GM12878 (cell line): ENCODE data around the gene TEX12. TPM values are rescaled to one million over a fixed set of nuclear protein-coding genes. Genes with fewer than 3 reads are reported as not detected.

Source experiments
- ATAC-seq: fragments of 200-7000 bp; cut with Tn5 transposase; 3 replicates; pipeline ENCODE4 v1.9.1; 2020; ENCODE audit warnings: mild to moderate bottlenecking, moderate library complexity
- BruUV-seq: library from RNA; stranded (reverse); fragments of 400-500 nt; replicated peaks from 2 replicates; lab custom pipeline; 2021; lab: Mats Ljungman, UMichigan
- CTCF ChIA-PET: fragments of 300-600 bp; sonication (Branson Sonifier 250); formaldehyde crosslinking; extraction: SDS; loops from one replicate; lab custom pipeline; 2021; ENCODE audit warnings: inconsistent platforms; lab: Yijun Ruan, JAX
- POLR2A ChIA-PET: fragments of 350-600 bp; formaldehyde crosslinking; extraction: SDS; loops from one replicate; lab custom pipeline; 2021; ENCODE audit warnings: inconsistent platforms; lab: Charles Lee
- RAD21 ChIA-PET: fragments of 300-600 bp; sonication (Branson Sonifier 250); formaldehyde crosslinking; loops from one replicate; lab custom pipeline; 2023; ENCODE audit warnings: antibody characterized with exemption; ENCODE audit not compliant: unreplicated experiment; lab: Charles Lee
- SMC1A ChIA-PET: fragments of 300-600 bp; sonication (Branson Sonifier 250); formaldehyde crosslinking; loops from one replicate; lab custom pipeline; 2023; ENCODE audit not compliant: unreplicated experiment, uncharacterized antibody; lab: Charles Lee
- DNase-seq: peaks from one replicate; pipeline ENCODE4 v3.0.0-alpha.2; 2011; ENCODE audit warnings: low read depth, low spot score
- FAIRE-seq: peaks from 3 replicates; lab custom pipeline; 2011; peaks lifted over from hg19 to GRCh38; lab: Jason Lieb, UNC
- H2AFZ ChIP-seq: 2 replicates; pipeline ENCODE4 v1.6.0; 2011; ENCODE audit warnings: low read depth, low read length, control low read depth; ENCODE audit not compliant: control insufficient read depth
- H3K27ac ChIP-seq: 2 replicates; pipeline ENCODE4 v1.5.1; 2011; ENCODE audit warnings: control low read depth; ENCODE audit not compliant: control insufficient read depth, insufficient read depth
- H3K27me3 ChIP-seq, 2 experiments: replicated peaks in 1 of 2; 2 replicates each; pipeline versions ENCODE4 v1.6.0 to v1.6.1; 2011; ENCODE audit warnings: low read length in 1 of 2; ENCODE audit not compliant: control insufficient read depth in 2 of 2, insufficient read depth in 2 of 2
- H3K36me3 ChIP-seq, 2 experiments: 2 replicates each; pipeline ENCODE4 v1.5.1; 2011; ENCODE audit warnings: low read length in 1 of 2; ENCODE audit not compliant: control insufficient read depth in 2 of 2, insufficient read depth in 2 of 2
- H3K4me1 ChIP-seq: 2 replicates; pipeline ENCODE4 v1.6.1; 2011; ENCODE audit warnings: mild to moderate bottlenecking, low read length, moderate library complexity, mixed read lengths; ENCODE audit not compliant: control insufficient read depth, insufficient read depth
- H3K4me2 ChIP-seq: 2 replicates; pipeline ENCODE4 v1.6.0; 2011; ENCODE audit warnings: control low read depth; ENCODE audit not compliant: control insufficient read depth, insufficient read depth
- H3K4me3 ChIP-seq: fragments of 200-600 bp; sonication (generic); 2 replicates; pipeline ENCODE4 v1.5.1; 2016
- H3K79me2 ChIP-seq: 2 replicates; pipeline ENCODE4 v1.6.0; 2011; ENCODE audit warnings: low read length; ENCODE audit not compliant: control insufficient read depth, insufficient read depth
- H3K9ac ChIP-seq: 2 replicates; pipeline ENCODE4 v1.8.0; 2011; ENCODE audit warnings: low read length, control low read depth, mixed read lengths; ENCODE audit not compliant: control insufficient read depth, insufficient read depth
- H3K9me3 ChIP-seq: replicated peaks from 3 replicates; pipeline ENCODE4 v1.5.1; 2011; ENCODE audit warnings: mild to moderate bottlenecking, low read length; ENCODE audit not compliant: control insufficient read depth, insufficient read depth
- H4K20me1 ChIP-seq: 2 replicates; pipeline ENCODE4 v1.6.0; 2011; ENCODE audit not compliant: control insufficient read depth, insufficient read depth
- BCL11A ChIP-seq: IDR thresholded peaks from 2 replicates; pipeline ENCODE4 v1.6.1; 2011; ENCODE audit warnings: low read depth, low read length
- BMI1 ChIP-seq: fragments of 450-650 bp; IDR thresholded peaks from 2 replicates; pipeline ENCODE4 v1.6.1; 2016; ENCODE audit warnings: mild to moderate bottlenecking, moderate library complexity, borderline replicate concordance
- CBX5 ChIP-seq: sonication (generic); IDR thresholded peaks from 2 replicates; pipeline ENCODE4 v1.6.1; 2016; ENCODE audit warnings: low read depth, moderate library complexity, mild to moderate bottlenecking, inconsistent platforms
- MXI1 ChIP-seq: fragments of 150-350 bp; IDR thresholded peaks from 2 replicates; pipeline ENCODE4 v1.6.1; 2011; ENCODE audit warnings: low read depth, mild to moderate bottlenecking, inconsistent platforms, low read length, improper control_type of control experiment
- PAX8 ChIP-seq: fragments of 450-650 bp; IDR thresholded peaks from 2 replicates; pipeline ENCODE4 v1.6.1; 2017; ENCODE audit warnings: mild to moderate bottlenecking, moderate library complexity
- SPI1 ChIP-seq: IDR thresholded peaks from 2 replicates; pipeline ENCODE4 v1.6.1; 2011; ENCODE audit warnings: low read depth, mild to moderate bottlenecking, low read length, moderate library complexity, borderline replicate concordance; ENCODE audit not compliant: insufficient read depth
- TBL1XR1 ChIP-seq: IDR thresholded peaks from 2 replicates; pipeline ENCODE4 v1.6.1; 2012; ENCODE audit warnings: low read depth, low read length, improper control_type of control experiment
- WGBS: methylation state at CpG from one replicate; pipeline ENCODE4 v1.1.6; 2016; ENCODE audit warnings: low lambda C conversion rate; ENCODE audit not compliant: insufficient replicate concordance, insufficient coverage; ENCODE audit errors: missing lambda C conversion rate; 5-methylcytosine and 5-hydroxymethylcytosine counted together
- in situ Hi-C: fragments of 300-500 bp; cut with MboI; formaldehyde crosslinking; loops from 9 replicates; pipeline ENCODE4 v1.14.3; 2018; ENCODE audit warnings: mixed read lengths
- intact Hi-C: fragments of 100-400 bp; cut with micrococcal nuclease; formaldehyde crosslinking; loops from one replicate; pipeline ENCODE4 v1.14.2; 2022; ENCODE audit not compliant: unreplicated experiment
- polyA plus RNA-seq, 11 experiments: library from polyadenylated mRNA; depleted of rRNA in 4 of 11; unstranded in 6 of 11; stranded (reverse) in 5 of 11; fragments of >200 nt; fragmentation: Nextera tagmentation in 4 of 11; fragmentation: Illumina TruSeq in 1 of 11; extraction: Ambion mirVana in 4 of 11; extraction: Trizol in 1 of 11; gene quantifications; 1 replicate in 1 of 11; 2 replicates in 10 of 11; pipeline versions ENCODE4 v1.2.1 to v1.2.3, GENCODE V29; 2011 to 2016; ENCODE audit warnings: inconsistent platforms in 2 of 11, missing spikeins in 2 of 11, low read depth in 1 of 11
- total RNA-seq, 4 experiments: library from RNA; depleted of rRNA in 3 of 4; stranded (reverse); fragments of >200 nt in 3 of 4; fragmentation: Illumina TruSeq in 1 of 4; extraction: Trizol in 1 of 4; gene quantifications; 2 replicates each; pipeline versions ENCODE4 v1.2.1 to v1.2.3, GENCODE V29; 2013 to 2021
- TF ChIP-seq, protein P1 (sequence below): IDR thresholded peaks from 2 replicates; pipeline ENCODE4 v1.6.1; 2011; ENCODE audit warnings: low read depth, mild to moderate bottlenecking, low read length, moderate library complexity, borderline replicate concordance; ENCODE audit errors: extremely low read depth
- TF ChIP-seq, protein P2 (sequence below): IDR thresholded peaks from 2 replicates; pipeline ENCODE4 v1.6.1; 2012; ENCODE audit warnings: low read length, inconsistent platforms

Gene TEX12
- total and polyA plus RNA-seq, 10 of the 15 experiments (the other 5 are each of a cell fraction or from before 2014, with no cell fraction given): 0.11 to 1.3 (median 0.40) TPM; not detected in 2

DNA sequence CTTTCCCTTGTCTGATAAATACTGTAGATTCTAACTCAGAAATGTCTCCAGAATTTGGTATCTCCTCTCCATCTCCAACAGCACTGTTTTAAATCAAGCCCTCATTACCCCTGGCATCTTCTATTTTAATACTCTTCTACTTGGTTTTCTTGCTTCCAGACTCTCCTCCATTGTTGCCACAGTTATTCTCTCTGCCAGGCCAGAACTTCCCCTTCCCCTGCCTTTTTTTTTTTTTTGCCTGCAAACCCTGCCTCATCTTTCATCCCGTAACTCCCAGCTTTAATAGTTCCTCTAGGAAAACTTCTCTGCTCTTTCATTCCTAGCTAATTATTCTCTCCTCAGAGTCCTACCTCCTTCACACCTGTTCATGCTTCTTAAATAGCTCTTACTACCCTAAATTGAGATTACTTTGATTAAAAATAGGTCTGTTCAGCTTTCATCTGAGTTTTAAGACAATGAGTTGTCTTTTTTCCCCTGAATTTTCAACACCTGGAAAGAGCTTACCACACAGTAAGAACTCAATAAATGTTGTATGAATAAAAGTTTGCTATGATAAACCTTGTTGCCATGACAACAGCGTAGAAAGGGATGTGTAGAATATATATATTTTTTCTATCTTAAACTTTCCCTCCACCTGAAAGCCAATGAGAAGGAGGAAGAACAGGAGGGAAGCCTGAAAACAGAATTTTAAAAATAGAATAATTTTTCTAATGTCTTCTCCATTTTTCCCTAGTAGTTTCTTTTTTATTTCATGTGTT, 6.9 kb upstream of the TEX12 start:
- ChIA-PET POLR2A (no interaction called here), SMC1A (interaction anchor here (1.7 kb wide), 1 partner anchor 221 kb away, joined by 3 read pairs; no protein-coding TSS in a partner anchor), CTCF (interaction anchor here (1.8 to 2.0 kb wide), 2 partner anchors 47 to 50 kb away, joined by 3 to 10 read pairs; no protein-coding TSS in a partner anchor), RAD21 (no interaction called here)
- intact Hi-C loops: no loop called here
- TF ChIP-seq BMI1 (0 out of 2 replicates have a peak, but pooled peaks have one; percentile 22), SPI1 (no peak)
- H3K4me1 ChIP-seq: no peaks in the 10 kb centered on the region
- H3K27ac ChIP-seq: no peak overlapping the region
- no peak overlapping the region for H2AFZ ChIP-seq
- BruUV-seq: no TSS peak
- in situ Hi-C loops: no loop called here
- DNase-seq (no peak), ATAC-seq (no peak), FAIRE-seq (no peak)
- no peaks in the 10 kb centered on the region for H3K9me3 ChIP-seq
- H4K20me1 ChIP-seq: no peaks in the 10 kb centered on the region
- no peak overlapping the region for H3K4me2 ChIP-seq
- 73% methylated on average over 2 of the region's 2 CpGs for whole genome bisulfite sequencing
- no peak overlapping the region for H3K9ac ChIP-seq
- H3K79me2 ChIP-seq: no peaks in the 10 kb centered on the region
- no peaks in the 10 kb centered on the region; a peak in 1 of 4 replicates for H3K27me3 ChIP-seq
- no peak overlapping the region for H3K4me3 ChIP-seq
- H3K36me3 ChIP-seq: no peaks in the 10 kb centered on the region

- ChIA-PET RAD21 (no interaction called here), POLR2A (no interaction called here), SMC1A (no interaction called here), CTCF (no interaction called here)
- FAIRE-seq (no peak), DNase-seq (no peak), ATAC-seq (no peak)
- no TSS peak for BruUV-seq
- no peak overlapping the region for H3K4me2 ChIP-seq
- no peak overlapping the region for H3K4me3 ChIP-seq
- no peak overlapping the region for H3K27ac ChIP-seq
- H3K9me3 ChIP-seq: no peaks in the 10 kb centered on the region
- no peaks in the 10 kb centered on the region for H3K36me3 ChIP-seq
- no peaks in the 10 kb centered on the region for H3K4me1 ChIP-seq
- H3K9ac ChIP-seq: no peak overlapping the region
- 47% methylated on average over 1 of the region's 1 CpG for WGBS
- TF ChIP-seq, protein P1, sequence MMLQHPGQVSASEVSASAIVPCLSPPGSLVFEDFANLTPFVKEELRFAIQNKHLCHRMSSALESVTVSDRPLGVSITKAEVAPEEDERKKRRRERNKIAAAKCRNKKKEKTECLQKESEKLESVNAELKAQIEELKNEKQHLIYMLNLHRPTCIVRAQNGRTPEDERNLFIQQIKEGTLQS: no peak
- TF ChIP-seq CBX5 (no peak), MXI1 (no peak), PAX8 (no peak), BCL11A (no peak), TBL1XR1 (no peak), SPI1 (no peak)
- TF ChIP-seq, protein P2, sequence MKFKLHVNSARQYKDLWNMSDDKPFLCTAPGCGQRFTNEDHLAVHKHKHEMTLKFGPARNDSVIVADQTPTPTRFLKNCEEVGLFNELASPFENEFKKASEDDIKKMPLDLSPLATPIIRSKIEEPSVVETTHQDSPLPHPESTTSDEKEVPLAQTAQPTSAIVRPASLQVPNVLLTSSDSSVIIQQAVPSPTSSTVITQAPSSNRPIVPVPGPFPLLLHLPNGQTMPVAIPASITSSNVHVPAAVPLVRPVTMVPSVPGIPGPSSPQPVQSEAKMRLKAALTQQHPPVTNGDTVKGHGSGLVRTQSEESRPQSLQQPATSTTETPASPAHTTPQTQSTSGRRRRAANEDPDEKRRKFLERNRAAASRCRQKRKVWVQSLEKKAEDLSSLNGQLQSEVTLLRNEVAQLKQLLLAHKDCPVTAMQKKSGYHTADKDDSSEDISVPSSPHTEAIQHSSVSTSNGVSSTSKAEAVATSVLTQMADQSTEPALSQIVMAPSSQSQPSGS: no peak
- no peak overlapping the region for H2AFZ ChIP-seq
- no peaks in the 10 kb centered on the region for H4K20me1 ChIP-seq
- H3K27me3 ChIP-seq: no peaks in the 10 kb centered on the region; a peak in 1 of 4 replicates
- intact Hi-C loops: no loop called here
- no peaks in the 10 kb centered on the region for H3K79me2 ChIP-seq
- in situ Hi-C loops: no loop called here
Observed at GRCh38 chr11:112161012-112161411, 6.2 kb upstream of the TEX12 start.
